IPS-11a (cell line): ENCODE results near the gene ZNF860.
A peak's percentile ranks its signal among the peaks of the same experiment; 100 is the strongest.
"Not testable (repeated sequence)": the region's sequence is repeated elsewhere in the genome, so short reads cannot be mapped to it uniquely, and the experiment has no call there.

Experiments
- H3K4me3 ChIP-seq: one replicate; pipeline ENCODE4 v1.5.1; 2013; ENCODE audit warnings: low read depth, low read length, control low read depth

ZNF860 gene

GRCh38 chr3:31960793-31961431 lies 20.6 kb upstream of the ZNF860 start:
- H3K4me3 ChIP-seq, result no peak overlapping the region

GRCh38 chr3:31962801-31963205 lies 18.7 kb upstream of the ZNF860 start:
- no peak overlapping the region for H3K4me3 ChIP-seq

- H3K4me3 ChIP-seq, result no peak overlapping the region
These were observed 14.5 kb upstream of the ZNF860 start for GRCh38 chr3:31966978-31967591.

- H3K4me3 ChIP-seq, result no peak overlapping the region
These were observed 14.0 kb upstream of the ZNF860 start for GRCh38 chr3:31967592-31967991.

- H3K4me3 ChIP-seq, result no peak overlapping the region
These were observed 13.1 kb upstream of the ZNF860 start for GRCh38 chr3:31968369-31968926.

- no peak overlapping the region for H3K4me3 ChIP-seq
These were observed 12.6 kb upstream of the ZNF860 start for GRCh38 chr3:31968927-31969418.

GRCh38 chr3:31971607-31972006 lies 9.9 kb upstream of the ZNF860 start:
- no peak overlapping the region for H3K4me3 ChIP-seq

GRCh38 chr3:31973081-31973480 lies 8.5 kb upstream of the ZNF860 start:
- H3K4me3 ChIP-seq, result no peak overlapping the region

GRCh38 chr3:31973837-31974236 lies 7.7 kb upstream of the ZNF860 start:
- H3K4me3 ChIP-seq, result no peak overlapping the region

GRCh38 chr3:31974471-31974870 lies 7.1 kb upstream of the ZNF860 start:
- H3K4me3 ChIP-seq, result no peak overlapping the region

- no peak overlapping the region for H3K4me3 ChIP-seq
These were observed 6.6 kb upstream of the ZNF860 start for GRCh38 chr3:31974964-31975363.

GRCh38 chr3:31976302-31976701 lies 5.2 kb upstream of the ZNF860 start:
- H3K4me3 ChIP-seq, result no peak overlapping the region

- no peak overlapping the region for H3K4me3 ChIP-seq
These were observed 3.8 kb upstream of the ZNF860 start for GRCh38 chr3:31977736-31978135.

- no peak overlapping the region for H3K4me3 ChIP-seq
These were observed 3.0 kb upstream of the ZNF860 start for GRCh38 chr3:31978553-31978952.

- no peak overlapping the region for H3K4me3 ChIP-seq
These were observed 2.4 kb upstream of the ZNF860 start for GRCh38 chr3:31979001-31979697.

GRCh38 chr3:31980530-31981205 lies 882 bp upstream of the ZNF860 start:
- peak overlapping the region; percentile 83 for H3K4me3 ChIP-seq

GRCh38 chr3:31984321-31984720 lies 2.8 kb downstream of the ZNF860 start:
- H3K4me3 ChIP-seq, result no peak overlapping the region

- no peak overlapping the region for H3K4me3 ChIP-seq
These were observed 4.3 kb downstream of the ZNF860 start for GRCh38 chr3:31985831-31986230.

GRCh38 chr3:31988271-31988670 lies 6.7 kb downstream of the ZNF860 start:
- no peak overlapping the region for H3K4me3 ChIP-seq

- H3K4me3 ChIP-seq, result not testable (repeated sequence)
These were observed 11.4 kb downstream of the ZNF860 start for GRCh38 chr3:31992995-31993394.

GRCh38 chr3:31993843-31994242 lies 12.3 kb downstream of the ZNF860 start:
- H3K4me3 ChIP-seq, result no peak overlapping the region
